Forelimb muscle (tissue), 1 donor: ENCODE data around the gene STK4. TPM values are rescaled to one million over a fixed set of nuclear protein-coding genes. Genes with fewer than 3 reads are reported as not detected.

Source experiments
- DNase-seq: peaks from one replicate; pipeline ENCODE4 v3.0.0-alpha.2; 2013; ENCODE audit warnings: low read depth
- polyA plus RNA-seq: library from polyadenylated mRNA; unstranded; fragments of 120-200 nt; gene quantifications from one replicate; pipeline ENCODE4 v1.2.1, GENCODE V29; 2013; ENCODE audit not compliant: insufficient read length

STK4 gene
- polyA plus RNA-seq, 1 donor, result 9.3 TPM

DNA sequence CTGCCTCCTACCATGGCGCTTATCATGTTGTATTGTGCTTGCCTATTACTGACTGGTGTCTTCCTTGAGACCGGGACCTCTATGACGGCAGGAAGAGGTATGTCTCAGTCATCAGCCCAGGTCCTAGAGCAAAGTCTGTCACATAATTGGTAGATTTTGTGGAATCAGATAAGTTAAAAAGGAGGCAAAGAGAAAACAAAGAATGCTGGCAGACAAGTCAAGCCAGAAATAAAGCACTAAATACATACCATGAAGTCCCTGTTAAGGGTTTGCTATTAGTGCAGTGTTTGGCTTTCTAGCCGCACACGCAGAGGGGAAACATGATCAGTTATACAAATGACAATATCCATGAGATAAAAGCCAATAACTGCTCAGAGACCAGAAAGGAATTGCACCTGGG is 12.1 kb upstream of the STK4 start:
- no peak for DNase-seq

DNA sequence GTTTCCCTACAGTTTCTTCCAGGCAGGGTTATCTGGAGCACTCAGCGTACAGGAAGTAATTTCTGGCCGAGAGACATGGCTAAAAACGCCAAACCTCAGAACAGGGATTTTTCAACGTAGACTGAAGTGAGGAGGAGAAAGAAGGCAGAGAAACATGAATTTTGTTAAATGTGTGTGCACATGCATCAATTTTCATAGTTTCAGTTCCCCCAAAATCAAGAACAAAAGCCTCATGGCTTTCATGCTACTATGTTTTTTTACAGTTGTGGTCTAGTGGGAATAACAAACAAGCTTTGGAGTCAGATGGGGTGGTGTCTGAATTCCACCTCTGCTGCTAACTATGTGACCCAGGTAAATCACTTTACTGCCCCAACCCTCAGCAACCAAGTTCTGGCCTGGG is 11.0 kb upstream of the STK4 start:
- DNase-seq, result no peak

- DNase-seq, result no peak
Measured at GRCh38 chr20:44956410-44956809, 9.9 kb upstream of the STK4 start.

DNA sequence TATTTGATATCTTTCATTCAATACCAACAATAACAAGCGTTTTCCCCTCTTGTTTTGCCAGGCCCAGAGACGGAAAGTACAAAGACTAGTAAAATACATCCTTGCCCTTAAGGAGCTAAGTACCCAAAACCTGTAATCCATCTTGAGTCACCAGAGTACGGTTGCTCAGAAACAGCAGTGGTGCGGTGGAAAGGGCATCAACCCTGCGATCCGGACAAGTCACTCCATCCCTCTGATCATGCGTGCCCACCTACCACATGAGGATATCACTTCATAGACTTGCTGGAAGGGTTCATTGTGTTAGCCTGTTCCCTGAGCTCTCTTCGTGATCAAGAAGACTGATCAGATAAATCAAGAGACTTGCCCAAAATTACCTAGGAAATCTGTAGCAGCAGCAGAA is 8.0 kb upstream of the STK4 start:
- DNase-seq, result no peak

GRCh38 chr20:44959082-44959637 is 7.2 kb upstream of the STK4 start:
- DNase-seq, result no peak

GRCh38 chr20:44959638-44960102 is 6.6 kb upstream of the STK4 start:
- no peak for DNase-seq

DNA sequence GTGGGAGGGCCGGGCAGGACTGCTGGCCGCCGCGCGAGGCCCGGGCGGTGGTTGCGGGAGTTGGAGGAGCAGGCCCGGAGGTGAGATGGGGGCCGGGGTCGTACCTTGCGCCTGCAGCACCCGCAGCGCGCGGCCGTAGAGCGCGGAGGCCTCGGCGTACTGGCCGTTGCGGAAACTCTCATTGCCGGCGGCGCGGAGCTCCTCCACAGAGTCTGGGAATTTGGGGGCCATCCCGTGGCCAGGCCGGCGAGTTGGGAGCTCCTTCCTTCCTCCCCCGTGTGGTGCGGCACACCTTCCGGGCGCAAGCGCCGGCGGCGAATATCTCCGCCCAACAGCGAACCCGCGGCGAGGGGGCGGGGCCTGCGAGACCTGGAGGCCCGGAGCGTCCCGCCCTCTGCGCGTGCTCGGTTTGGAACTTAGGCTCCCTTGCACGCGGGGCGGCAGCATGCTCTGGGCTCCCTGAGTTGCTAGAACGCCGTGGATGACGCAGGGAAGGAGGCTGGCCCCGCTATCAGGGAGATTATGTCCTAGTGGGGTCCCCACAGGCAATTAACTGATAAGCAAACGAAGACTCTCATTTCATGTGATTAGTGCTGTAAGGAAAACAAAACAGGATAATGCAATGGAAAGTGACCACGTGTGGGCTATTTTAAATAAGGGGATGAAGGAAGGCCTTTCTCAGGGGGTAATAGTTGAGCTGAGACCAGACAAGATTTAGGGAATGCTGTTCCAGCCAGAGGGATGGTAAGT is 6.0 kb upstream of the STK4 start, which contains the start of gene TOMM34:
Gene TOMM34 (minus strand): TSS at position 295 of the 750 bp plus-strand sequence. CDS start 64 bp downstream, at position 231.
- peak; percentile 67 for DNase-seq

GRCh38 chr20:44961011-44961869 is 5.1 kb upstream of the STK4 start:
- DNase-seq, result no peak

GRCh38 chr20:44961870-44962267 is 4.4 kb upstream of the STK4 start:
- DNase-seq, result no peak

DNA sequence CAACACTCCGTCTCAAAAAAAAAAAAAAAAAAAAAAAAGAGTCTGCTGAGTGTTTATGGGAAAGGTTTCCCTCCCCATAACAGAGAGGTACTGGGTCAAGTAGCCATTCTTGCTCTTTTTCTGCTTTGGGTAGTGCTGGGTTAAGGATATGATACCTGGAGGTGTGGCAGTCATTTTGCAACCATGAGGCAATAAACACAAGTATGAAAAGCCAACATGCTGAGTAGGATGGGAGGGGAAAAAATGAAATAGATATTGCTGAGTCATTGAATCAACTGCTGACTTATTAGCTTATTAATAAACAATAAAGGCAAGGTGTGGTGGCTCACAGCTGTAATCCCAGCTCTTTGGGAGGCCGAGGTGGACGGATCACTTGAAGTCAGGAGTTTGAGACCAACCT is 3.8 kb upstream of the STK4 start:
- DNase-seq, result no peak

DNA sequence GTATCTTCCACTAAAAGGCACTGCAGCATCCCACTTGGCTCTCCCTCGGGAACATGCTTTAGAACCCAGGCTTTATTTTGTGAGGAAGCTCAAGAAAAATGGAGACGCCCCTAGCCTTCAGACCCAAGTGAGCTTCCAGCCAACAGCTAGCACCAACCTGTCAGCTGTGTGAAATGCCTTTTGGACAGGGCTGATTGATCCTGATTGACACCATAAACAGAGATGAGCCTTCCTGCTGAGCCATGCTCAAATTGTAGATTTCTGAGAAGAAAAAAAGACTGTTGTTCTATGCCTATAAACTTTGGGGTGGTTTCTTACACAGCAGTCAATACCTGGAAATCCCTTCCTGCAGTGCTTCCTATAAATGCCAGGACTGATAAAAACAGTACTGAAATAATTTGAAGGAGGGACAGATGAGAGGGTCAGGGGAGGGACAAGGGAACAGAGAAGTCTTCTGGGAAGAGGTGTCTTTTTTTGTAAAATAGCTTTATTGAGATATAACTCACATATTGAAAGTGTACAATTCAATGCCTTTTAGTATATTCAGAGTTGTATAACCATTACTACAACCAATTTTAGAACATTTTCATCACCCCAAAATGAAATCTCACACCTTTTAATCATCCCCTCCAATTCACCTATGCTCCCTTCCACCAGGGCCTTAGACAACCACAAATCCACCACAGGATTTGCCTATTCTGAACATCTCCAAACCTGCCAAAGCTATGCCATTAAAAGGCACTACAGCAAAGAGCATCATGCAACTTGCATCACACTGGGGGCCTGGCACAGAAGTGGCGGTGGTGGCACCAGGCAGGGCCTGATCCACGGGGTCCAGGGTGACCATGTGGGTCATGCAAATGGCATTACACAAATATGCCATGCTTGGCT is 2.7 kb upstream of the STK4 start:
- DNase-seq, result no peak

- no peak for DNase-seq
Measured at GRCh38 chr20:44965651-44966029, 672 bp upstream of the STK4 start.

DNA sequence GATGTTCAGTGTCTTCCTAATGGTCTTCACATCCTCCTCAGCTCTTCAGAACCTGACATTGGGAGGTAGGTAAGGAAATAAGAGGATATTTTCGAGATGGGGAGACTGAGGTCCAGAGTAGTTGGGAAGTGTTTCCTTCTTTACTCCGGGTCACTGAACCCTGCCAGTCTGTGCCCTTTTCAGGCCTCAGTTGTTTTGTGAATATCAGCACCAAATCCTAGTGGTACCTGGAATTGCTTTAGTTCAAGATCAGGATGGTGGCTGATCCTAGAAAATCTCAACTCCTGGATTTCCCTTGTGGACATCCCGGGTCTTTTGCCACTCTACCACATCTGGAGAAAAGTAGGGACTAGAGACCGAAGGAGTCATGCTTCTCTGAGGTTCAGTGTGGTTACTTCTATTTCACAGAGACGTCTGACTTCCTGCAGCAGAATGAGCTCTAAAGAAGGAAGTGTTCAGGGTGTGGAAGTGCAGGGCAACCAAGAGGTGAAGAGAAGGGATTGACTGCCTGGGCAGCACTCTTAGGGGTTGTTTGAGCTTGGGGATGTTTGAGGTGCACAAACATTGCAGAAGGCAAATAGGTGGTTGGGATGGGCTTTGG is 995 bp downstream of the STK4 start:
- no peak for DNase-seq

DNA sequence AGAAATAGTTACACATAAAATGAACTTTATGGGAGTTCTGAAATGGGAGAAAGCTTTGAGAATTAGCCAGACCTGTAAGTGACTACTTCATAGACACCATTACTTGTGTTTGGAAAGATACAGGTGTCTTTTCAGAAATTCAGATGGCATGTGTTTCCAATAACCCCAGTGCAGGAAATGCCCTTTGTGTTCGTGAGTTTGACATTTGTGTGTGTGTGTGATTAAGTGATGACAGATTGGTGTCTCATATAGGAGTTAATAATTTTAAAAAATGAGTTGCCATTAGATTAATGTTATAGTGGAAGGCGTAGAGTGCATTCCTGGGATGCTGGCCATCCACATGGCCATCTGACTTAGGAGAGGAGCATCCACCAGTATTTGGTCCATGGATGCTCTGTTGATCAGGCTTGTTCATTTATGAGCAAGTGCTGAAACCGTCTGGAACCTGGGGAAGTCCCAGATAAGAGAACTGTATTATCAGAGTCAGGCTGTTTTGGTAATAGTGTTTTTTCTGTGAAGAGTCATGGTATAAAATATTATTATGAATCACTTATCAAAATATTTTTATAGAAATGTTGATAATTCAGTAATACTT is 3.1 kb downstream of the STK4 start:
- DNase-seq, result no peak

- no peak for DNase-seq
Measured at GRCh38 chr20:44970243-44970757, 4.0 kb downstream of the STK4 start.

- no peak for DNase-seq
Measured at GRCh38 chr20:44973053-44973452, 6.7 kb downstream of the STK4 start.

DNA sequence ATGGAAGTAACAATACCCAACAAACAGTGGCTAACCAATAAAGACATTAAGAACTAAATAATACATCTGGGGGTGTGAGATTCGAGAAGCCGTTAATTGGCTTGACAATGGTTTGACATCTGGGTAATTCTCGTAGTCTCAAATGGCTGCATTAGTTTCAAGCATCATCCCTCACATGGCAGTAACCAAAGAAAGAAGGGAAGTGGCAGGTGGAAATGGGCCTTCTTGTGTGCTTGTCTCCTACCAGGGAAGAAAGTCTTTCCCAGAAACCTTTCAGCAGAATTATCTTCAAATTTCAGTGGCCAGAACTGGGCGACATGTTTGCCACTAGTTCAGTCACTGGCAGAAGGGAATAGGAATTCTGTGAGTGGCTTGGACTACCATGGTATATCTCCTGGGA is 10.4 kb downstream of the STK4 start:
- DNase-seq, result no peak

GRCh38 chr20:44979090-44979621 is 12.8 kb downstream of the STK4 start:
- no peak for DNase-seq

- no peak for DNase-seq
Measured at GRCh38 chr20:44981736-44982406, 15.6 kb downstream of the STK4 start.
